GM21528 (cell line): Measurements from ENCODE around the gene ALOX12B.

Source experiments
- ATAC-seq: cut with Tn5 transposase; IDR thresholded peaks from one replicate; pipeline ENCODE4 v1.9.1; 2021; ENCODE audit warnings: mild to moderate bottlenecking, moderate library complexity; ENCODE audit not compliant: unreplicated experiment, low FRiP score

The ALOX12B gene

GRCh38 chr17:8087075-8087951, at the start of gene ALOX12B:
Gene ALOX12B (minus strand): TSS chr17:8087716. CDS start chr17:8087442, 274 bp downstream.
- no peak for ATAC-seq

DNA sequence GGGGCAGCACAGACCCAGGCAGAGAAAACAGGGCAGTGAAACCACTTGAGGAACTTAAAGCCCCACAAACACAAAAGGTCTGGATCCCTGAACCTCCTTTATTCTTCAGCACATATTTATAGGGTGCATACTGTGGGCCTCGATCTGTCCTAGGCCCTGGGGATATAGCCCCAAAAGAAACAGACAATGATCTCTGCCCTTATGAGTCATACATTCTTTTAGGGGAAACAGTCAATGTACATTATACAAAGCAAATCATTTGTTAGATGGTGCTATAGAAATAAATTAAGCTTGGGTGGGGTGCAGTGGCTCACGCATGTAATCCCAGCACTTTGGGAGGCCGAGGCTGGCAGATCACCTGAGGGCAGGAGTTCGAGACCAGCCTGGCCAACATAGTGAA, 46.4 kb upstream of the ALOX12B start:
- no peak for ATAC-seq

- no peak for ATAC-seq
Observed at GRCh38 chr17:8133399-8133798, 45.9 kb upstream of the ALOX12B start.

DNA sequence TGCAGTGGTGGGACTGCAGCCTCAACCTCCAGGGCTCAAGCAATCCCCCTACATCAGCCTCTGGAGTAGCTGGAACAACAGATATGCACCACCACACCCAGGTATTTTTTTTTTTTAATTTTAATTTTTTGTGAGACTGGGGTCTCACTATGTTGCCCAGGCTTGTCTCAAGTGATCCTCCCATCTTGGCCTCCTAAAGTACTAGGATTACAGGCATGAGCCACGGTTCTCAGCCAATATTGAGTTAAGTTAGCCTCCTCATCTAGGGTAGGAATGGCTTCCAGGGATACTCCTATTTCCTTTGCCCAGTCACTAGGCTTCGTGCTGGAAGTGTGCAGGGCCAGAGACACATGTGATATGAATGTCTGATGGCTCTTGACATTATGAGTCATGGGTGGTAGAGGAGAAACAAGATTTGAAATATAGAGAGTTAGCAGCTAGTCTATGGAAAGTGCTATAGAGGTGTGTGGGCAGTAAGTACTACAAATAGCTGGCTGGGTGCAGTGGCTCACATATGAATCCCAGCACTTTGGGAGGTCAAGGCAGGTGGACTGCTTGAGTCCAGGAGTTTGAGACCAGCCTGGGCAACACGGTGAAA, 44.4 kb upstream of the ALOX12B start:
- no peak for ATAC-seq

DNA sequence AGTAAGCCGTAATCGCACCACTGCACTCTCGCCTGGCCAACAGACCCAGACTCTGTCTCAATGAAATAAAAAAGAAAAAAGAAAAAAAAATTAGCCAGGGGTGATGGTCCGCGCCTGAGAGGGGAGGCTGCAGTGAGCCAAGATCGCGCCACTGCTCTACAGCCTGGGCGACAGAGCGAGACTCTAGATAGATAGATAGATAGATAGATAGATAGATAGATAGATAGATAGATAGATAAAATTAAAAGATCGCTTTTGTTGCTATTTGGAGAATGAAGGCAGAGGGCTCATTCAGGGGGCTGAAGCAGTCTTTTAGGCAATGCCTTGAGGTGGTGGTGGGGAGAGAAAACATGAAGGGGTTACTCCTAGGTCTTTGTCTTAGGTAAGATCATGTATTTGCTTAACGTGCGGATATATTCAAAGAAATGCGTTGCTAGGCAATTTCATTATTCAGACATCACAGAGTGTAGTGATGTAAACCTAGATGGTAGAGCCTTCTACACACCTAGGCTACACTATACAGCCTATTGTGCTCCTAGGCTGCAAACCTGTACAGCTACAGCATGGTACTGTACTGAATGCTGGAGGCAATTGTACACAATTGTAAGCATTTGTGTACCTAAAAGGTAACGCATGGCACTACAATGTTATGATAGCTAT, 40.7 kb upstream of the ALOX12B start:
- no peak for ATAC-seq

DNA sequence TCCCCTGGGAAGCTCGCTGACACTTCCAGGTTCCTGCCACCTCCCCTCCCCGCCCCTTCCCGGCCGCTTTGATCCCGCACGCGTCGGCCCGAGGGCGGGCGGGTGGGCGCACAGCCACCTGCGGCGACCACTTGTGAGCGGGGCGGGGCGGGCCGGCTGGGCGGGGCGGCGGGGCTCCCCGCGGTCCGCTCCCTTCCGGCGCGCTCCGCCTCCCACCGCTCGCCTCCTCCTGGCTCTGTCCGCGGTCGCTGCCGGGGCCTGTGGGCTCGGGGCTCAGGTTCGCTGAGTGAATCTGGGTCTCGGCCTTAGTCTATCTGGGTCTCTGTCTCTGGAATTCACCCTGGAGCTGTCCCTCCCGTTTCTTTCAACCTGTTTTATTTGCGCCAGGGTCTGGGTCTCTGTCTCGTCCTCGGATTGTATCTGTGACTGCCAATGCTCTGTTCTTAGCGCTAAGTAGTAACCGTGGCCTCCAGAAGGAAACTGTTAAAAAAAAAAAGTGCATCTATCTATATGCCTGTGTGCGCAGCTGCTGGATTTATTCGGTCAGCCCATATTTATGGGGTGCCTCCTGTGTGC, 39.1 kb upstream of the ALOX12B start:
- ATAC-seq = no peak

DNA sequence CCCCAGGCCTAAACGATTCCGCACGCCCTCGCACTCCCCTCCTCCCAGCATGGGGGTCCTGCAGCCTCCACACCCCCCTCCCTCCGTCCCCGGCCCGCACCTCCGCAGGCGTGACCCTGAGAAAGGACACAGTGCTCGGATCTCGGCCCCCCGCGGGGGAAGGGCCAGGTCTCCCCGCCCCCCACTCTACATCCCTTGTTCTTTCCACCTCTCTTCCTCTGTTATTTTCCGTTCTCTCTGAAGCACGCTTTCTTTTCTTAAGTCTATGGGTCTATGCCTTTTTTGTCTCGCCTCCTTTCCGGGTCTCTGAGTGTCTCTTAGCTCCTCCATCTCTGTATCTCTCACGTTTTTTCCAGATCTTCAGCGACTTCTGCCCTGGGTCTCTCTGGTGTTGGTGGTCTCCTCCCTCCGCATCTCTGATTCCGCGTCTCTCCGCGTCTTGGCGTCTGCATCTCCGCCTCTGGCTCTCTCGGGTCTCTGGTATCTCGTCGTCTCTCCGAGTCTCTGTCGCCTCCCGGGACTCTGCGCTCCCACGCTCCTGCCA, 38.5 kb upstream of the ALOX12B start:
- ATAC-seq = no peak

GRCh38 chr17:8125154-8125946, 37.8 kb upstream of the ALOX12B start:
- ATAC-seq = no peak

DNA sequence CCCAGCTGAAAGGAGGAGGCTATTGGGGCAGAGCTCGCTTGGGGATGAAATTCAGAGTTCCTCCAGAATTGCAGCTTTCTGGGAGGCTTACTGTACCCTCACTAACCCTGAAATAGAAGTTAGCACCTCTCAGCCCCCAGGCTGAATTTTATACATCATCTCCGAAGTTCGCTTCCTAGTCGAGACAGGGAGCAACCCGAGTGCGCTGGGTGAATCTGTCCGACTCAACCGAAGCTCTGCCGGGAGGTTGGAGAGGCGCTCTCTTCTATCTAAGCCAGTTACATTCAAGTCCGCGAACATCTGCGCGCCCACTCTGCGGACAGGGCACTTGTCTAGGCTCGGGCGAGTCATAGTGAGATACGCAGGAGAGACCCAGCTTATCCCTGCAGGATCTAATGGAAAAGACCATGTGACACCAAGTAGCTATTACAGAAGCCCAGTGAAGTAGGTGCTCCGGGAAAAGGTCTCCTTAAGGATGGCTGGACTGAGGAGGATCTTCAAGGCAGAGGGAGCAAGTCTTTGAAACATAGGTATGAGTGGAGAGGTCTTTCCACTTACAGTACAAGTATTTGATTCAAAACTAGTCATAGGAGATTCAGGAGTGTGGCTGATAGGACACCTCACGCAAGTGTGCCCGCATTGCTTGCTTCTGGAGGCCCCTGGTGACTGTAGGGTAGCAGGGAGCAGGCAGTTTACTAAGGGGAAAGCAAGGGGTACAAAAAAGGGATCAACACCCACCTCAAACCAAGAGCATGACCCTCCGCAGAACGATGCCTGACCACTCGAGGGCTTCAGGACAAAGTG, 37.0 kb upstream of the ALOX12B start:
- no peak for ATAC-seq

GRCh38 chr17:8123695-8124349, 36.3 kb upstream of the ALOX12B start, which contains the start of gene HES7:
Gene HES7 (minus strand): TSS chr17:8124106. CDS start chr17:8124084, 22 bp downstream.
- no peak for ATAC-seq

DNA sequence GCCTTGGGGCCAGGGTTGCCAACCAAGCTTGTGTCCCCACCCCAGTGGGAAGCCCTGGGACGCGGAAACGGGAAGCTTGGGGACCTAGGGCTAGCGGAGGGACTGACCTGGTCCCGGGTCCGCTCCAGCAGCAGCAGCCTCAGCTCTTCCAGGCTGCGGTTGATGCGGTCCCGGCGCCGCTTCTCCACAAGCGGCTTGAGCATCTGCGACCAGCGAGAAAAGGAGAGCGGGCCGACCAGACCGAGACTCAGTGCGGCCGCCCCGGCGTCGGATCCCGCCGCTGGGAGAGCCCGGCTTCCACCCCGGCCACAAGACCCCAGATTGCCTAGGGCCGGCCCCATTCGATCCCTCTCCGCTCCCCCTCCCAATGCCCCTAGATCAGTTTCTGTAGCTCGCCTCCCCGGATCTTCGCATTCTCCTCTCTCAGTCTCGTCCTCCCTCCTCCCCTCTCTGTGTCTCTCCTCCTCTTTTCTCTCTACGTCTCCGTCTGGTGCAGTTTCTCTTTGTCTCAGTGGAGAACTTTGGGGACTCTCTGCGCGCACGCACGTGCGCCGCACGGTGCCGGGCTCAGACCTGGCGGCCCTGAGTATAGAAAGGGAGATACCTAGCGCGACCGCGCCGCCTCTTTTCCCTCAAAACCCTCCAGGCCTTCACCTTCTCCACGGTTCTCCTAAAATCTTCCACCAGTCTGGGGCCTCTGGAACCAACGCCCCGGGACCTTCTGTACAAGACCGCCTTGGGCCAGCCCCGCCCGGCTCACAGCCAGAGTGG, 35.6 kb upstream of the ALOX12B start:
- no peak for ATAC-seq

- ATAC-seq = no peak
Observed at GRCh38 chr17:8122422-8122923, 35.0 kb upstream of the ALOX12B start.

DNA sequence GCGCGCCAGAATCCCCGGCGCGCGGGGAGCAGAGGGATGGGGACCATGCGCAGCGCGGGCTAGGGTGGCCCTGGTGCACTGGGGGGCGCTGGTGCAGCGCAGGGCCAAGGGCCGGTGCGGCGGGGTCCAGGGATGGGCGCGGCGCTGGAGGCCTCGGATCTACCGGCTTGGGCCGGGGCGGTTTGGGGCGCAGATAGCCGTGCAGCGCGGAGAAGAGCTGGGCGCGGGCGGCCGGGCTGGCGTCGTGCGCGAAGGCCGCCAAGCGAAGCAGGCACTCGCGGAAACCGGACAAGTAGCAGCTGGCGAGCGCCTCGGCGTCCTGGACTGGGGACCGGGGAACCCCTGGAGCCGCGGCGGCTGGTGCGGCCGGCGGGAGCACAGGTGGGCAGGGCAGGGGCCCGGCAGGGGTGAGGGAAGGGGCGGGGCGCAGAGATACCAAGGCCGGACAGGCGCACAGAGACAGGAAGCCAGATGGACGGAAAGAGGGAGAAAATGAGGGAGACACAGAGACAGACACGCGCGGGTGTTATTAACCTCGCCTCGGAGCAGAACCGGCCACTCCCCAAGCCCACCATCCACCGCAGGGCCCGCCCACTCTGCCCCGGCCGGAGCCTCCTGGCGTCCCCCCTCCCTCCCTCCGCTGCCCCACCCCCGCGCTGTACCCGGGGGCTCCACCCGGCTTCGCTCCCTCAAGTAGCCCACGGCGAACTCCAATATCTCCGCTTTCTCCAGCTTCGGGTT, 34.3 kb upstream of the ALOX12B start:
- ATAC-seq = no peak

GRCh38 chr17:8121407-8121680, 33.8 kb upstream of the ALOX12B start:
- ATAC-seq = no peak

GRCh38 chr17:8120520-8121406, 33.2 kb upstream of the ALOX12B start:
- no peak for ATAC-seq
